Loucy (cell line): Measurements from ENCODE around the gene SH3TC2.

ENCODE experiments used
- CTCF ChIP-seq: fragments of 200-600 bp; sonication (generic); conservative IDR thresholded peaks from 2 replicates; pipeline ENCODE4 v1.5.1; 2014; ENCODE audit warnings: mild to moderate bottlenecking, antibody characterized with exemption, low read length
- EZH2phosphoT487 ChIP-seq: fragments of 200-600 bp; IDR thresholded peaks from 2 replicates; pipeline ENCODE4 v1.6.1; 2018; ENCODE audit warnings: antibody characterized with exemption, mild to moderate bottlenecking, moderate library complexity, borderline replicate concordance

DNA sequence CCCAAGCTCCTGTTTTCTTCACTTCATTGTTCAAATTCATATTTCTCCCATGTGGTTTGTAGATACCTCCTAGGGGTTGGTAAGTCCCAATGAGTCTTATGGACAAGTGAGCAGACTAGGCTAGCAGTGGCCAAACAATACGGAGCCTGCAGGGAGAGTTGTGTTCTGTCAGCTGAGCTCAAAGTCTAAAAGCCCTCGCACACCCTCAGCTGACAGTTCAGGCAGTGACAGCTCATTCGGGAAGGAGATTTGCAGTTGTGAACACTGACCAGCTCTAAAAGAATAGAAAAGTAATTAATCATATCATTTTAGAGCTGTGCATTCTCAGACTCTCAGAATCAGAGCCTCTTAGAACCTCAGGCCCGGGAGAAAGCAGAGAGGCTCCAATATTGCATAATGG is 95.1 kb downstream of the SH3TC2 start:
- TF ChIP-seq CTCF: no peak
- TF ChIP-seq EZH2phosphoT487: no peak
